A549 (cell line): Measurements from ENCODE around the gene HAO1. TPM values are rescaled to one million over a fixed set of nuclear protein-coding genes. Genes with fewer than 3 reads are reported as not detected.

Experiments
- ATAC-seq, 2 experiments: fragments of 200-7000 bp in 1 of 2; fragments of >200 bp in 1 of 2; cut with Nextera tagmentation in 1 of 2; cut with Tn5 transposase in 1 of 2; 3 replicates each; pipeline versions ENCODE4 v1.8.0 to v1.9.1; 2018 to 2020; ENCODE audit warnings: mild to moderate bottlenecking in 1 of 2, moderate library complexity in 1 of 2
- CTCF ChIA-PET: fragments of 300-600 bp; sonication (Branson Sonifier 250); formaldehyde crosslinking; extraction: SDS; loops from one replicate; lab custom pipeline; 2021; ENCODE audit warnings: antibody characterized with exemption, inconsistent platforms; lab: Yijun Ruan, JAX
- POLR2A ChIA-PET: fragments of 350-600 bp; formaldehyde crosslinking; extraction: SDS; loops from one replicate; lab custom pipeline; 2021; ENCODE audit warnings: antibody characterized with exemption, inconsistent platforms; lab: Yijun Ruan, JAX
- DNase-seq, 2 experiments: peaks; one replicate each; pipeline versions ENCODE4 v3.0.0 to v3.0.0-alpha.2; 2011 to 2016; ENCODE audit warnings: low read depth in 1 of 2, low spot score in 1 of 2
- FAIRE-seq: peaks from 2 replicates; lab custom pipeline; 2011; peaks lifted over from hg19 to GRCh38; lab: Jason Lieb, UNC
- H3K27ac ChIP-seq, 2 experiments: fragments of >200 bp; sonication (Bioruptor Twin); formaldehyde crosslinking; 3 replicates each; pipeline ENCODE4 v1.5.1; 2016 to 2017
- H3K4me1 ChIP-seq: fragments of >200 bp; sonication (Bioruptor Twin); formaldehyde crosslinking; 3 replicates; pipeline ENCODE4 v1.6.1; 2016
- H3K4me2 ChIP-seq: fragments of >200 bp; sonication (Bioruptor Twin); formaldehyde crosslinking; 3 replicates; pipeline ENCODE4 v1.6.1; 2016
- H3K4me3 ChIP-seq: fragments of >200 bp; sonication (Bioruptor Twin); formaldehyde crosslinking; 3 replicates; pipeline ENCODE4 v1.5.1; 2016
- H3K9me3 ChIP-seq: fragments of >200 bp; sonication (Bioruptor Twin); formaldehyde crosslinking; 3 replicates; pipeline ENCODE4 v1.6.1; 2016
- BHLHE40 ChIP-seq: IDR thresholded peaks from 2 replicates; pipeline ENCODE4 v1.6.1; 2012; ENCODE audit warnings: low read depth, low read length, inconsistent platforms
- CEBPB ChIP-seq, 2 experiments: fragments of >200 bp in 1 of 2; sonication (Bioruptor Twin) in 1 of 2; formaldehyde crosslinking in 1 of 2; IDR thresholded peaks; 2 replicates each; pipeline ENCODE4 v1.6.1; 2012 to 2016
- CHD4 ChIP-seq: fragments of 200-600 bp; sonication (generic); IDR thresholded peaks from 2 replicates; pipeline ENCODE4 v1.6.1; 2016; ENCODE audit warnings: antibody characterized with exemption, mild to moderate bottlenecking, borderline replicate concordance
- CTCF ChIP-seq: fragments of >200 bp; sonication (Bioruptor Twin); formaldehyde crosslinking; IDR thresholded peaks from 3 replicates; pipeline ENCODE4 v1.5.1; 2016
- EHMT2 ChIP-seq: fragments of 200-600 bp; sonication (generic); IDR thresholded peaks from 2 replicates; pipeline ENCODE4 v1.6.1; 2016; ENCODE audit warnings: antibody characterized with exemption, low read depth, mild to moderate bottlenecking, moderate library complexity
- HEYL ChIP-seq: fragments of 250-450 bp; sonication (Bioruptor Pico); IDR thresholded peaks from 2 replicates; pipeline ENCODE4 v1.8.0; 2021; ENCODE audit warnings: mild to moderate bottlenecking, moderate library complexity
- HOXA7 ChIP-seq: fragments of 250-450 bp; sonication (Bioruptor Pico); IDR thresholded peaks from 2 replicates; pipeline ENCODE4 v1.5.0; 2020; ENCODE audit warnings: mild to moderate bottlenecking, moderate library complexity
- KDM1A ChIP-seq: fragments of 200-600 bp; sonication (generic); IDR thresholded peaks from 2 replicates; pipeline ENCODE4 v1.6.1; 2016; ENCODE audit warnings: low read depth, mild to moderate bottlenecking
- NPAS2 ChIP-seq: fragments of 250-450 bp; sonication (Bioruptor Pico); IDR thresholded peaks from 2 replicates; pipeline ENCODE4 v1.8.0; 2022; ENCODE audit warnings: mild to moderate bottlenecking, moderate library complexity, borderline replicate concordance
- NR3C1 ChIP-seq: fragments of >200 bp; sonication (Bioruptor Twin); formaldehyde crosslinking; IDR thresholded peaks from 3 replicates; pipeline ENCODE4 v1.6.1; 2017
- PHF8 ChIP-seq: fragments of 200-600 bp; sonication (generic); IDR thresholded peaks from 2 replicates; pipeline ENCODE4 v1.6.1; 2016; ENCODE audit warnings: low read depth, mild to moderate bottlenecking, antibody characterized with exemption, moderate library complexity, borderline replicate concordance
- POLR2AphosphoS2 ChIP-seq: conservative IDR thresholded peaks from 2 replicates; pipeline ENCODE4 v1.6.1; 2012; ENCODE audit warnings: low read length, improper control_type of control experiment, inconsistent platforms
- RAD21 ChIP-seq, 2 experiments: fragments of >200 bp in 1 of 2; sonication (Bioruptor Twin) in 1 of 2; formaldehyde crosslinking in 1 of 2; IDR thresholded peaks in 1 of 2; conservative IDR thresholded peaks in 1 of 2; 2 replicates in 1 of 2; 3 replicates in 1 of 2; pipeline ENCODE4 v1.6.1; 2012 to 2018; ENCODE audit warnings: inconsistent platforms in 1 of 2
- RARB ChIP-seq: fragments of 250-450 bp; sonication (Bioruptor Pico); IDR thresholded peaks from 2 replicates; pipeline ENCODE4 v1.8.0; 2021; ENCODE audit warnings: mild to moderate bottlenecking, moderate library complexity
- REST ChIP-seq: fragments of 200-600 bp; sonication (generic); IDR thresholded peaks from 2 replicates; pipeline ENCODE4 v1.6.1; 2016; ENCODE audit warnings: antibody characterized with exemption, mild to moderate bottlenecking, moderate library complexity
- SMC3 ChIP-seq: fragments of >200 bp; sonication (Bioruptor Twin); formaldehyde crosslinking; IDR thresholded peaks from 3 replicates; pipeline ENCODE4 v1.6.1; 2018; ENCODE audit warnings: inconsistent platforms
- WGBS: methylation state at CpG from one replicate; pipeline ENCODE4 v1.1.6; 2017; ENCODE audit errors: missing lambda C conversion rate; 5-methylcytosine and 5-hydroxymethylcytosine counted together
- polyA plus RNA-seq, 4 experiments: library from polyadenylated mRNA; depleted of rRNA in 3 of 4; stranded (reverse); fragments of >200 nt; fragmentation: RNase III in 1 of 4; extraction: RNeasy Plus Mini Kit Qiagen cat#74134 plus additional on column Dnase treatment in 1 of 4; gene quantifications; 2 replicates in 3 of 4; 3 replicates in 1 of 4; pipeline ENCODE4 v1.2.3, GENCODE V29; 2011 to 2017

HAO1 gene
- polyA plus RNA-seq, 2 of the 4 experiments (the other 2 are of a cell fraction) = 0.13 TPM; not detected in 1

- DNase-seq (peak in 1 of 2 experiments; percentile 44), ATAC-seq (no peak; a peak in 1 of 6 replicates), FAIRE-seq (peak; percentile 67)
- H3K4me3 ChIP-seq = no peak overlapping the region
- no peak overlapping the region for H3K4me2 ChIP-seq
- no peak overlapping the region for H3K27ac ChIP-seq
- H3K9me3 ChIP-seq = no peaks in the 10 kb centered on the region
- ChIA-PET POLR2A (no interaction called here), CTCF (interaction anchor here (0.6 to 4.3 kb wide), 18 partner anchors 10 to 1746 kb away, joined by 3 to 27 read pairs (median 4); no protein-coding TSS in a partner anchor)
- H3K4me1 ChIP-seq = no peaks in the 10 kb centered on the region
- WGBS = 6% methylated on average over 1 of the region's 1 CpG
- no peak for TF ChIP-seq BHLHE40
- peak; percentile 70 to 72 for TF ChIP-seq RAD21 (conservative IDR thresholded peaks at IDR 0.05 in 1 of 2, IDR thresholded peaks at IDR 0.05 in 1 of 2)
- TF ChIP-seq HEYL = no peak
- no peak for TF ChIP-seq POLR2AphosphoS2
- no peak for TF ChIP-seq CEBPB (IDR thresholded peaks at IDR 0.05)
- peak; percentile 69 for TF ChIP-seq CTCF
- TF ChIP-seq SMC3 = peak; percentile 67
- no peak for TF ChIP-seq HOXA7
- TF ChIP-seq RARB (CRISPR knock-in tag) = no peak
- 0 out of 2 replicates have a peak, but pooled peaks have one; percentile 11 for TF ChIP-seq REST
- TF ChIP-seq NPAS2 (CRISPR knock-in tag) = no peak
Observed at GRCh38 chr20:7926767-7927166, 13.5 kb downstream of the HAO1 start.

- no peak for DNase-seq
- Histone ChIP-seq H3K4me3 (no peak overlapping the region), H3K9me3 (no peaks in the 10 kb centered on the region)
- TF ChIP-seq NR3C1 = no peak
- no peak for TF ChIP-seq EHMT2
- no peak for TF ChIP-seq KDM1A
- no peak for TF ChIP-seq CTCF
- TF ChIP-seq NPAS2 (CRISPR knock-in tag) = no peak
- no peak for TF ChIP-seq PHF8
- no peak for TF ChIP-seq CHD4
- TF ChIP-seq BHLHE40 = no peak
- TF ChIP-seq, all 56 proteins: peak for 0
- H3K4me2 ChIP-seq = no peak overlapping the region
- ChIA-PET POLR2A (no interaction called here), CTCF (interaction anchor here (0.6 to 4.3 kb wide), 15 partner anchors 10 to 1291 kb away, joined by 3 to 27 read pairs (median 4); no protein-coding TSS in a partner anchor)
- H3K27ac ChIP-seq = no peak overlapping the region
- no peaks in the 10 kb centered on the region for H3K4me1 ChIP-seq
- no peak for ATAC-seq
- no peak for FAIRE-seq
- WGBS = 9% methylated on average over 3 of the region's 3 CpGs
Observed at GRCh38 chr20:7926323-7926722, 13.9 kb downstream of the HAO1 start.
